Hematopoietic multipotent progenitor cell treated with erythropoietin and hydrocortisone succinate and interleukin-3 and kit ligand, for 6 days (in vitro differentiated cells): ENCODE results near the gene SHMT1.
A peak's percentile ranks its signal among the peaks of the same experiment; 100 is the strongest.
"Not testable (repeated sequence)": the region's sequence is repeated elsewhere in the genome, so short reads cannot be mapped to it uniquely, and the experiment has no call there.

ENCODE experiments used
- DNase-seq: peaks from one replicate; pipeline ENCODE4 v3.0.0-alpha.2; 2015

SHMT1 gene

GRCh38 chr17:18363101-18364049 is at the start of gene SHMT1:
SHMT1 (minus strand) TSS chr17:18363550; CDS start chr17:18355981, 7,569 bp downstream.
- peak; percentile 97 for DNase-seq

- not testable (repeated sequence) for DNase-seq
Observed at GRCh38 chr17:18412001-18412538, 48.7 kb upstream of the SHMT1 start.

GRCh38 chr17:18411377-18411864 is 48.1 kb upstream of the SHMT1 start:
- peak; percentile 19 for DNase-seq

- peak; percentile 9 for DNase-seq
Observed at GRCh38 chr17:18410736-18411135, 47.4 kb upstream of the SHMT1 start.

- not testable (repeated sequence) for DNase-seq
Observed at GRCh38 chr17:18409321-18409720, 46.0 kb upstream of the SHMT1 start.

DNA sequence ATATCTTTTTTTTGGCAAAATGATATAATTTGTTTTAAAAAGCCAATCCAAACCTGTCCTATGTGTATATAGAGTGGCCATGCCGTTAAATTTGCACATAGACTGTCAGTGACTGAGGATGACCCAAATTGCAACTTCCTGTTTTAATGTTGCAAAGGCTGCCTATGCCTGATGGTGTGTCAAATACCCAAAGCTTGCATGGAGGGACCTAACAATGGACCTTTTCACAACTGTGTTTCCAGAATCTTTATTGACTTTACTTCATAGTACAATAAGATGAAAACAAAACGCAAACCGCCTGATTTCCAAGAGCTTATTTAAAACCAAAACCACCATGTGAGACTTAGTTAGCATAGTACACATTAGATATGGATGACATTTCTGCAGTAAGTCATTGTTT is 45.6 kb upstream of the SHMT1 start:
- DNase-seq: peak; percentile 54

GRCh38 chr17:18403604-18404003 is 40.3 kb upstream of the SHMT1 start:
- DNase-seq: not testable (repeated sequence)

GRCh38 chr17:18403166-18403565 is 39.8 kb upstream of the SHMT1 start:
- DNase-seq: not testable (repeated sequence)

DNA sequence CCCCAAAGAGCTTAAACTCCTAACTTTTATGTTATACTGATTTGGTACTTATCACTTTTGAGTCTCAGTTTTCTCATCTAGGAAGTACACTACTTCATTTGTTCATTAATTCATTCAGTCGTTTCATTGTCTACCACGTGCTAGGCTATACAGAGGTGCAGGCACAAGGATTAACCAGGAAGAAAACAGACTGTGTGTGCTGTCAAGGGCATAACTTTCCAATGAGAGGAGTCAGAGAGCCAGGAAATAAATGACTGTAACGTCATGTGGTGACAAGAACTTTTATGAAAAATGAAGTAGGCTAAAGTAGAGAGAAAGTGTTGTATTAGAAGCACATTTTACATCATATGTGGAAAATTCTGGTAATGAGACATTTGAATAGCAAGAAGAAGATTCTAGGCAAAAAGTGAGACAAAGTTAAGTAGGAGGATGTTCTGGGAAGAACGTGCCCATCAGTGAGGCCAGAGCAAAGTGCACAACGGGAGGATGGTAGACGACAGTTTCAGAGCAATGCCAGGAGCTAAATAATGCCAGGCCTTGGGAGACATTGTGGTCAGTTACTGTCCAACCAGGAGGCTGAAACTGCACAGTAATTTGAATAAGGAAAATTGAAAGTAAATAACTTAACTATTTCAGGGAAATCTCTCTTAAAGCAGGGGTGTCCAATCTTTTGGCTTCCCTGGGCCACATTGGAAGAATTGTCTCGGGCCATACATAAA is 38.7 kb upstream of the SHMT1 start:
- not testable (repeated sequence) for DNase-seq

- not testable (repeated sequence) for DNase-seq
Observed at GRCh38 chr17:18388728-18389127, 25.4 kb upstream of the SHMT1 start.

- DNase-seq: not testable (repeated sequence)
Observed at GRCh38 chr17:18388266-18388665, 24.9 kb upstream of the SHMT1 start.

DNA sequence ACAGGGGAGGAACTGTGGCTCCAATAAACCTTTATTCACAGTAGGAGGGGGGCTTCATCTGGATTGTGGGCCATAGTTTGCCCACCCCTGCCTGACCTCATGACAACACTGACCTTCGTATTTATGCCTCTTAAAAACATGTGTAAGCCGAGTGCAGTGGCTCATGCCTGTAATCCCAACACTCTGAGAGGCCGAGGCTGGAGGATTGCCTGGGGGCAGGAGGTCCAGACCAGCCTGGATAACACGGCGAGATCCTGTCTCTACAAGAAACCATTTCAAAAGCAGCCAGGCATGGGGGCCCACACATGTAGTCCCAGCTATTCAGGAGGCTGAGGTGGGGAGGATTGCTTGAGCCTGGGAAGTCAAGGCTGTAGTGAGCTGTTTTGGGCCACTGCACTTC is 24.2 kb upstream of the SHMT1 start:
- DNase-seq: not testable (repeated sequence)

- DNase-seq: not testable (repeated sequence)
Observed at GRCh38 chr17:18384271-18384670, 20.9 kb upstream of the SHMT1 start.

GRCh38 chr17:18383079-18383481 is 19.7 kb upstream of the SHMT1 start:
- DNase-seq: not testable (repeated sequence)

- DNase-seq: no peak
Observed at GRCh38 chr17:18382441-18383078, 19.2 kb upstream of the SHMT1 start.

DNA sequence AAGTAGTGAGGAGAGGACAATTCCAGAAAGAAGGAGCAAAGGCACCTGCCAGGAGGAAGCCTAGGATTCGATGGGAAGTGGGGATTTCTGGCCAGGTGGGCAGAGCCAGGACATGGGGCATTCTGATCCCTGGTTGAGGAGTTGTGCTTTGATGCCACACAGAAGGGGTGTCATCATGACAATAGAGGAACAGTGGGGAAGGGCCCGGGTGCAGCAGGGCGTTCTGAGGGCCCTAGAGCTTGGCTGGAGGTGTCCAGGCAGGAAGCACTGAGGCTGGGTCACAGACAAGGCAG is 18.5 kb upstream of the SHMT1 start:
- DNase-seq: no peak

DNA sequence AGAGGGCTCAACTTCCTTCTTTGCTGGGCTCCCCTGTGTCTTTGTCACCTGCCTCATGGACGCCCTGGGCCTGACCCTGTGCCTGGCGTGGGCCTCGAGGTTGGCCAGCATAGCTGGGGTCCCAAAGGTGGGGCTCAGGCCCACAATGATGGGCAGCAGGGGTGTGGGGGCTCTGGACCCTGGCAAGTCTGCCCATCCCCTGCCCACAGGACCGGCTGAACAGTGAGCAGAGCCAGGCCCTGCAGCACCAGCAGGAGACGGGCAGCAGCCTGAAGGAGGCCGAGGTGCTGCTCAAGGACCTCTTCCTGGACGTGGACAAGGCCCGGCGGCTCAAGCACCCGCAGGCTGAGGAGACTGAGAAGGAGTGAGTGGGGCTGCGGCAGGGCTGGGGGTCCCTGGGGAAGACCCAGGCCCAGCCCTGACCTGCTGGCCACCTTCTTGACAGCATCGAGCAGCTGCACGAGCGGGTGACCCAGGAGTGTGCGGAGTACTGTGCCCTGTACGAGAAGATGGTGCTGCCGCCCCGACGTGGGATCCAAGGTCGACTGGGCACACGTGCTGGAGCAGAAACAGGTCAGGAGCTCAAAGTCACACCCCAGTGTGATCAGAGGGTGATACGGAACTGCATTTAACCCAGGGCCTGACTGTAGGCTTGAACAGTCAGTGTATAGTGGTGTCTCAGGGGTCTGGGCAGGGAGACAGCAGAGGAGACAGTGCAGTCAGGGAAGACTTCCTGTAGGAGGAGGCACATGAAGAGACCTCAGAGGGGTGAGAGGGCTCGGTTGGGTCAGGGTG is 18.0 kb upstream of the SHMT1 start:
- no peak for DNase-seq

- no peak for DNase-seq
Observed at GRCh38 chr17:18380471-18381157, 17.3 kb upstream of the SHMT1 start.

- DNase-seq: no peak
Observed at GRCh38 chr17:18379246-18380146, 16.1 kb upstream of the SHMT1 start.

- DNase-seq: not testable (repeated sequence)
Observed at GRCh38 chr17:18378614-18379013, 15.3 kb upstream of the SHMT1 start.

DNA sequence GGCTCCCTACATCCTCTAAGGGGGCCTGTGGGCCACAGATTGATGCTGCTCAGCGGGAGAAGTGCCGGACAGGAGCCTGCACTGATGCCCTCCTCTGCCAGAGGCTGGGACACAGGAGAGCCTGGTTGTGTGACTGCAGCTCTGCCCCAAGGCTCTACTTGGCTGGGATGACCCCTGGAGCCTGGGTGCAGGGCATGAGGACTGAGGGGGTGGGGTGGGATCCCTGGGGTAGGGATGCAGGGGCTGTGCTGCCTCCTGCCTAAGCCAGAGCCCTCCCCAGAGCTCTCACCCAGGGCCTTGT is 14.8 kb upstream of the SHMT1 start:
- DNase-seq: no peak
